Activated CD8-positive, alpha-beta memory T cell treated with anti-CD3 and anti-CD28 coated beads, Interleukin-2, amount 50 U/mL, for 24 hours (primary cell): ENCODE measurements around the gene PSMD2.

Experiments used
- DNase-seq: peaks from one replicate; pipeline ENCODE4 v3.0.0-alpha.2; 2020; ENCODE audit errors: extremely low read depth

Gene PSMD2

DNA sequence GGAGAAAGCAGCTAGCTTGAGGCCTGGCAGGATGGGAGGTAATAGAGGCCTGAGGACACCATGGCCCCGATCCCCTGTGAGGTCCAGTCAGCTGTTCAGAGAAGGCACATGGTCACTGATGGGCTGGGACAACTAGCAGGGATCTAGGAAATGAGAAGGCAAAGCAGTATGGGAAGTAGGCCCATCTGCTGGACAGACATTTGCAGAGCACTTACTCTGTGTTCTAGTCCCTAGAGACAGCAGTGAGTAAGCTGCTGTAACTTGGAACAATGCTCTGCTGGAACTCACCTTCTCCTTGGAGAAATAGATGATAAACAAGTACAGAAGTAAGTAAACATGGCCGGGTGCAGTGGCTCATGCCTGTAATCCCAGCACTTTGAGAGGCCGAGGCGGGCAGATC lies 16.1 kb upstream of the PSMD2 start:
- no peak for DNase-seq

DNA sequence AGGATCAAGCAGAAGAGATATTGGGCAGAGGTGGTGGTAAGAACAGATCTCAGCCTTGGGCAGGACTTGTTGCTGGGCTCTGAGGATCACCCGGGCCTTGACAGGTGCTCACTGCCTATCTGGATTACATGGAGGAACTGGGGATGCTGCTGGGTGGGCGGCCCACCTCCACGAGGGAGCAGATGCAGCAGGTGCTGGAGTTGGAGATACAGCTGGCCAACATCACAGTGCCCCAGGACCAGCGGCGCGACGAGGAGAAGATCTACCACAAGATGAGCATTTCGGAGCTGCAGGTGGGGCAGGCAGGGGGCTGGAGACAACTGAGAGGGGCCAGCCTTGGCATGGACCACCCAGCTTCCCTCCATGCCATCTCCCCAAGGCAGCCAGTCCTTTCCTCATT lies 15.4 kb upstream of the PSMD2 start:
- DNase-seq, result no peak

DNA sequence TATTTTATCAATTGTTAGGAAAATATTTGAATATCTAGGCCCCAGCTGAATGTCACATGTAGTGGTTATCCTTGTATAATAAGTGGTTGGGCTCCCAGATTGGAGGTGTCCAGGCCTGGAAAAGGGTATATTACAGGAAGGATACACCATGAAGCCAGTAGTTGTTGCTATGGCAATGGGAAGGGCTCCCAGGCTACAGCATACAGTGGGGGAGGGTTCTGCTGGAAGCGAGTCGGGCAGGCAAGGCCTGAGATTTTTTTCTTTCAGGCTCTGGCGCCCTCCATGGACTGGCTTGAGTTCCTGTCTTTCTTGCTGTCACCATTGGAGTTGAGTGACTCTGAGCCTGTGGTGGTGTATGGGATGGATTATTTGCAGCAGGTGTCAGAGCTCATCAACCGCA lies 14.3 kb upstream of the PSMD2 start:
- DNase-seq, result no peak

DNA sequence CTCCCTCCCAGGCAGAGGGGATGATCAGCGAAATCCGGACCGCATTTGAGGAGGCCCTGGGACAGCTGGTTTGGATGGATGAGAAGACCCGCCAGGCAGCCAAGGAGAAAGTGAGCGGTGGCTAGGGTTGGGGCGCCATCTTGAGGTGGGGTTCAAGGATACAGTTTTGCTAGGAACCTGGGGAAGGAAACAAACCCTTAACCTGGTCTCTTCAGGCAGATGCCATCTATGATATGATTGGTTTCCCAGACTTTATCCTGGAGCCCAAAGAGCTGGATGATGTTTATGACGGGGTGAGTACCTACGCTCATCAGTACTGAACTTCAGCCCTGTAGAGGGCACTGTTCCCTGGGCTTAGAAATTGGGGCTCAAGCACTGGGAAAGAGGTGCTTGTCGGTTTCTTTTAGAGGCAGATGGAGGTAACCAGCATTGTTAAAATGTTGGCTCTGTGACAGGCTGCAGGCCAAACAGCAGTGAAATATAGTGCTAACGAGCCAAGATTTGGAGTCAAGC lies 9.6 kb upstream of the PSMD2 start:
- DNase-seq, result no peak

- DNase-seq, result no peak
Observed at GRCh38 chr3:184290331-184290730, 8.7 kb upstream of the PSMD2 start.

GRCh38 chr3:184291044-184291737 lies 7.8 kb upstream of the PSMD2 start:
- DNase-seq, result no peak

GRCh38 chr3:184291738-184292445 lies 7.1 kb upstream of the PSMD2 start:
- no peak for DNase-seq

DNA sequence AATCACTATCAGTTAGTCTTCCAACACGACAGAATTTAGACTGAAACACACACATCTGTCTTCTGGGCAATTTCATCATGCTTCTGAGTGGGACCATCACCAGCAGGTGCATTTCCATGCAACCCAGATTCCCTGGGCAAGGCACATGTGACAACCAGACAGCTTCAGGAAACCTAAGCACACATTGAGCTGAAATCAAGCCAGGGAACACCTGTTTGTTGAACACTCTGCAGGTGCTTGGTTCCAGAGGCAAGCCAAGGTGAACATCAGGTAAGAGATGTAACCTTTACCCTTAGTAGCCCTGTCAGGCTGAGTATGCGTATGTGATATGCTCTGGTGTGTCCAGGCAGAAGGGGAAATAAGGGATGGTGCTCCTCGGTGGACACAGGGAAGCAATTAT lies 3.3 kb upstream of the PSMD2 start:
- no peak for DNase-seq

GRCh38 chr3:184296616-184297015 lies 2.4 kb upstream of the PSMD2 start:
- no peak for DNase-seq

GRCh38 chr3:184299488-184300377 lies 692 bp downstream of the PSMD2 start:
- DNase-seq, result no peak

DNA sequence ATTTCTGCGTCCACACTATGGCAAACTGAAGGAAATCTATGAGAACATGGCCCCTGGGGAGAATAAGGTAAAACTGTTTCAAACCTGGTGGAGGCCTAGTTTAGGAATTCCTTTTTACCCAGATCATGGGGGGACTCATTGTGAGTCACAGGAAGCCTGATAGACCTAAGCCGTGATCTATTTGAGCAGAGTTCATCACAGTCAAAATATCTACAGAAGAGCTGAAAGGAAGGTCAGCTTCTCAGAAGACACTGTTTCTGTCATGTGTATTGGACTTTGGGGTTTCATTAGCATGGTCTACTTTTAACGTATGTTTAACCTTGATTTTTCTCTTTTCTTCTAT lies 1.3 kb downstream of the PSMD2 start:
- no peak for DNase-seq

- no peak for DNase-seq
Observed at GRCh38 chr3:184305577-184305976, 6.5 kb downstream of the PSMD2 start.

DNA sequence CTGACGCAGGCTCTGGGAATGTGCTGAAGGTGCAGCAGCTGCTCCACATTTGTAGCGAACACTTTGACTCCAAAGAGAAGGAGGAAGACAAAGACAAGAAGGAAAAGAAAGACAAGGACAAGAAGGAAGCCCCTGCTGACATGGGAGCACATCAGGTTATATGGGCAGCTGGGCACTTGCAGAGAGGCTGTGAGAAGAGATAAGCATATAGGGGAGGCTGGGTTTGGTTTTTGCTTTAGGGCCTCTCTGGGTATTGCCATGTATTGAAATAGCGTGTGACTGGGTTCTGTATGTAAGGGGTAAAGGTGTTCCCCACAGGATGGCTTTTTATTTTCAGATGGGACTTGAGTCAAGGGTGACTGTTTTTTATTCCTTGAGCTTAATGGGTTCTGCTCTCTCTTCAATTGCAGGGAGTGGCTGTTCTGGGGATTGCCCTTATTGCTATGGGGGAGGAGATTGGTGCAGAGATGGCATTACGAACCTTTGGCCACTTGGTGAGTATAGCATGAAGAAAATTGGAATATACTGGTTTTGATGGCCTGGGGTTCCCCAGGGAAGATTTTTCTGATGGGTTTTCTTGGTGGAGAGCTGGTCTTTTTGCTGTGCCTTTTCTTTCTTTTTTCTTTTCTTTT lies 7.4 kb downstream of the PSMD2 start:
- DNase-seq, result no peak

DNA sequence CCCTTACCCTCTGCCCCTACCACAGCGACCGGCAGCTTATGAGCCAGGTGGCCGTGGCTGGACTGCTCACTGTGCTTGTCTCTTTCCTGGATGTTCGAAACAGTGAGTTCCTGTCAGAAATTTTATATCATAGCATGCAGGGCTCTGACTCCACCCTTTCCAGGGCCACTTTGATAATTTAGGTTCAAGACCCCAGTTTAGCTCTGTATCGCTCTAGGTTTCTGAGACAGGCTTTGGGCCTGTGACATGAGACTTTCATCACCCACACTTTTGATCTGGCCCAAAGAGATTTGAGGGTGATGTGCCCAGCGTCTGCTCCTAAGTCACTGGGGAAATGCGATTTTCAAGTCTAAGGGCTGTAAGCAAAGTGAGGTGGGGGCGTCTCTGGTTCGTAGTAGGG lies 8.9 kb downstream of the PSMD2 start:
- no peak for DNase-seq

GRCh38 chr3:184308744-184309143 lies 9.7 kb downstream of the PSMD2 start:
- no peak for DNase-seq

- no peak for DNase-seq
Observed at GRCh38 chr3:184311633-184312032, 12.6 kb downstream of the PSMD2 start.

DNA sequence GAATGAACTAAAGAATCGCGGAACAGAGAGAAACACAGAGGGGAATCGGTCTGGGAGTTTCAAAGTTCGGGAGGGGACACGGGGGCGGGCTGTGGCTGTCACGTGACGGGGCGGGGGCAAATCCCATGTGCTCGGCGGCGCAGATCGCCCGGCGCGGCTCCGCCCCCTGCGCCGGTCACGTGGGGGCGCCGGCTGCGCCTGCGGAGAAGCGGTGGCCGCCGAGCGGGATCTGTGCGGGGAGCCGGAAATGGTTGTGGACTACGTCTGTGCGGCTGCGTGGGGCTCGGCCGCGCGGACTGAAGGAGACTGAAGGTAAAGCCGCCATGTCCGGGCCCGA lies 15.3 kb downstream of the PSMD2 start, which contains the start of gene EIF4G1:
TSS of gene EIF4G1 (plus strand) at position 244 of the 337 bp plus-strand sequence. CDS start 1,191 bp downstream, outside the sequence.
- peak; percentile 73 for DNase-seq

GRCh38 chr3:184314700-184315542 lies 15.9 kb downstream of the PSMD2 start:
- no peak for DNase-seq

GRCh38 chr3:184315543-184315867 lies 16.5 kb downstream of the PSMD2 start:
- DNase-seq, result no peak

- DNase-seq, result no peak
Observed at GRCh38 chr3:184315871-184316661, 17.0 kb downstream of the PSMD2 start.
